ENCODE results near the gene RXFP4. TPM values are rescaled to one million over a fixed set of nuclear protein-coding genes. Genes with fewer than 3 reads are reported as not detected.
A peak's percentile ranks its signal among the peaks of the same experiment; 100 is the strongest.

Gene RXFP4
- total and polyA plus RNA-seq, 9 of the 15 experiments (the other 6 are each of a cell fraction or from before 2014, with no cell fraction given), result 0.64 TPM; not detected in 8

DNA sequence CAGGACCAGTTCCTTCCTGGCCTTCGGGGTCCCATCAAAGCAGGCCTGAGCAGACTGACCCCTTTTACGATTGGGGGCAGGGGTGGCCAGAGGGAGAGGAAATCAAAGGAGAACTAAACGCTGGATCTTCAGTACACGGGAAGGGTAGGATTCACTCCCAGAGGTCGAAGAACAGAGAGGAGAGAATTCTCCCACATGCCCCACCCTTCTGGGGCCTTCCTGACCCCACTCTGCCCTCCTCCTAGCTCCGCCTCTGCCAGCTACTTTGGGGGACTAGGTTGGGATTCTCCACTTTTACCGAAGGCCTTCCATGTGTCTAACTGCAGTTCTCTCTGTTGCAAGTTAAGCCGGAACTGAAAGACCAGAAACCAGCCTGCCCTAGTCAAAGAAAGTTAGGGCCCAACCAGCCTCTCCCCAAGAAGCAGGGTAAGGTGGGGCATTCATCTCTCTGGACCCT is 37.6 kb downstream of the RXFP4 start:
- Histone ChIP-seq H4K20me1 (replicated peaks; ENCODE audit: control insufficient read depth, insufficient read depth, low read length) (peaks cover 8% of the 10 kb centered on the region; the same call in 1 of the 2 replicates), H2AFZ (ENCODE audit: low read depth, low read length) (peak overlapping the region; percentile 73), H3K4me2 (ENCODE audit: insufficient read depth, low read length) (peak overlapping the region; percentile 97), H3K4me1 (replicated peaks in 1 of 2; ENCODE audit: control insufficient read depth in 2 of 2, insufficient read depth in 2 of 2, low read length in 2 of 2) (peaks cover 59 to 72% of the 10 kb centered on the region in 2 experiments), H3K4me3 (peak overlapping the region; percentile 82), H3K9me3 (replicated peaks; ENCODE audit: control insufficient read depth, insufficient read depth, low read depth, low read length) (no peaks in the 10 kb centered on the region), H3K27ac (ENCODE audit: extremely low read depth, low read depth, low read length) (peak overlapping the region; percentile 93), H3K9ac (ENCODE audit: insufficient read depth in 1 of 2, low read depth in 2 of 2, low read length in 2 of 2) (peak overlapping the region; percentile 89 to 97), H3K27me3 (ENCODE audit: control insufficient read depth in 2 of 2, insufficient read depth in 2 of 2, low read length in 2 of 2) (no peaks in the 10 kb centered on the region), H3K36me3 (ENCODE audit: control insufficient read depth, insufficient read depth, low read length) (peaks cover 17% of the 10 kb centered on the region; the same call in 2 of the 3 replicates), H3K9me1 (ENCODE audit: control insufficient read depth, insufficient read depth, low read length) (no peaks in the 10 kb centered on the region), H3K79me2 (ENCODE audit: control insufficient read depth, insufficient read depth, low read length) (peaks cover 83% of the 10 kb centered on the region)
- BruUV-seq (replicated peaks), result TSS peak; percentile 71
- intact Hi-C loops (cut with micrococcal nuclease), result no loop called here
- in situ Hi-C loops (cut with MboI), result no loop called here
- DNase-seq (ENCODE audit: extremely low read depth in 1 of 4, low spot score in 3 of 4) (peak; percentile 54 to 71 (median 60)), ATAC-seq (peak; percentile 11), FAIRE-seq (peak; percentile 75)
- CTCF ChIA-PET (ENCODE audit: low intra/inter-chr PET ratio), result no interaction called here
- POLR2A ChIA-PET, result interaction anchor here (0.6 to 8.5 kb wide), 8 partner anchors 10 to 245 kb away, joined by 3 to 50 read pairs (median 4); no protein-coding TSS in a partner anchor
- WGBS (ENCODE audit: insufficient coverage, low coverage, missing lambda C conversion rate), result 0% methylated on average over 6 of the region's 8 CpGs
- TF ChIP-seq MYC (IDR thresholded peaks at IDR 0.05; ENCODE audit: low read depth, low read length), result no peak
- peak; percentile 53; the same call in 1 of the 2 replicates for TF ChIP-seq MYC (CRISPR knock-in tag; IDR thresholded peaks at IDR 0.05; ENCODE audit: borderline replicate concordance, low read depth)
- TF ChIP-seq TBP (optimal IDR thresholded peaks at IDR 0.05; ENCODE audit: low read depth, low read length), result peak; percentile 32
- TF ChIP-seq DPF2 (IDR thresholded peaks at IDR 0.05), result peak; percentile 41
- TF ChIP-seq, protein P1, sequence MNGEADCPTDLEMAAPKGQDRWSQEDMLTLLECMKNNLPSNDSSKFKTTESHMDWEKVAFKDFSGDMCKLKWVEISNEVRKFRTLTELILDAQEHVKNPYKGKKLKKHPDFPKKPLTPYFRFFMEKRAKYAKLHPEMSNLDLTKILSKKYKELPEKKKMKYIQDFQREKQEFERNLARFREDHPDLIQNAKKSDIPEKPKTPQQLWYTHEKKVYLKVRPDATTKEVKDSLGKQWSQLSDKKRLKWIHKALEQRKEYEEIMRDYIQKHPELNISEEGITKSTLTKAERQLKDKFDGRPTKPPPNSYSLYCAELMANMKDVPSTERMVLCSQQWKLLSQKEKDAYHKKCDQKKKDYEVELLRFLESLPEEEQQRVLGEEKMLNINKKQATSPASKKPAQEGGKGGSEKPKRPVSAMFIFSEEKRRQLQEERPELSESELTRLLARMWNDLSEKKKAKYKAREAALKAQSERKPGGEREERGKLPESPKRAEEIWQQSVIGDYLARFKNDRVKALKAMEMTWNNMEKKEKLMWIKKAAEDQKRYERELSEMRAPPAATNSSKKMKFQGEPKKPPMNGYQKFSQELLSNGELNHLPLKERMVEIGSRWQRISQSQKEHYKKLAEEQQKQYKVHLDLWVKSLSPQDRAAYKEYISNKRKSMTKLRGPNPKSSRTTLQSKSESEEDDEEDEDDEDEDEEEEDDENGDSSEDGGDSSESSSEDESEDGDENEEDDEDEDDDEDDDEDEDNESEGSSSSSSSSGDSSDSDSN (IDR thresholded peaks at IDR 0.05; ENCODE audit: borderline replicate concordance in 1 of 2, low read depth in 2 of 2, low read length in 2 of 2), result 0 out of 4 replicates have a peak, but pooled peaks of 1 of the 2 experiments have one; percentile 25
- 0 out of 2 replicates have a peak, but pooled peaks have one; percentile 36 for TF ChIP-seq MTF1 (CRISPR knock-in tag; IDR thresholded peaks at IDR 0.05; ENCODE audit: borderline replicate concordance)
- 0 out of 2 replicates have a peak, but pooled peaks have one; percentile 2 for TF ChIP-seq ELF4 (CRISPR knock-in tag; IDR thresholded peaks at IDR 0.05)
- TF ChIP-seq, protein P2, sequence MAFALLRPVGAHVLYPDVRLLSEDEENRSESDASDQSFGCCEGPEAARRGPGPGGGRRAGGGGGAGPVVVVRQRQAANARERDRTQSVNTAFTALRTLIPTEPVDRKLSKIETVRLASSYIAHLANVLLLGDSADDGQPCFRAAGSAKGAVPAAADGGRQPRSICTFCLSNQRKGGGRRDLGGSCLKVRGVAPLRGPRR (CRISPR knock-in tag; IDR thresholded peaks at IDR 0.05), result 0 out of 2 replicates have a peak, but pooled peaks have one; percentile 40
- TF ChIP-seq, protein P3, sequence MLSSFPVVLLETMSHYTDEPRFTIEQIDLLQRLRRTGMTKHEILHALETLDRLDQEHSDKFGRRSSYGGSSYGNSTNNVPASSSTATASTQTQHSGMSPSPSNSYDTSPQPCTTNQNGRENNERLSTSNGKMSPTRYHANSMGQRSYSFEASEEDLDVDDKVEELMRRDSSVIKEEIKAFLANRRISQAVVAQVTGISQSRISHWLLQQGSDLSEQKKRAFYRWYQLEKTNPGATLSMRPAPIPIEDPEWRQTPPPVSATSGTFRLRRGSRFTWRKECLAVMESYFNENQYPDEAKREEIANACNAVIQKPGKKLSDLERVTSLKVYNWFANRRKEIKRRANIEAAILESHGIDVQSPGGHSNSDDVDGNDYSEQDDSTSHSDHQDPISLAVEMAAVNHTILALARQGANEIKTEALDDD (IDR thresholded peaks at IDR 0.05), result peak; percentile 47
- TF ChIP-seq, protein P4, sequence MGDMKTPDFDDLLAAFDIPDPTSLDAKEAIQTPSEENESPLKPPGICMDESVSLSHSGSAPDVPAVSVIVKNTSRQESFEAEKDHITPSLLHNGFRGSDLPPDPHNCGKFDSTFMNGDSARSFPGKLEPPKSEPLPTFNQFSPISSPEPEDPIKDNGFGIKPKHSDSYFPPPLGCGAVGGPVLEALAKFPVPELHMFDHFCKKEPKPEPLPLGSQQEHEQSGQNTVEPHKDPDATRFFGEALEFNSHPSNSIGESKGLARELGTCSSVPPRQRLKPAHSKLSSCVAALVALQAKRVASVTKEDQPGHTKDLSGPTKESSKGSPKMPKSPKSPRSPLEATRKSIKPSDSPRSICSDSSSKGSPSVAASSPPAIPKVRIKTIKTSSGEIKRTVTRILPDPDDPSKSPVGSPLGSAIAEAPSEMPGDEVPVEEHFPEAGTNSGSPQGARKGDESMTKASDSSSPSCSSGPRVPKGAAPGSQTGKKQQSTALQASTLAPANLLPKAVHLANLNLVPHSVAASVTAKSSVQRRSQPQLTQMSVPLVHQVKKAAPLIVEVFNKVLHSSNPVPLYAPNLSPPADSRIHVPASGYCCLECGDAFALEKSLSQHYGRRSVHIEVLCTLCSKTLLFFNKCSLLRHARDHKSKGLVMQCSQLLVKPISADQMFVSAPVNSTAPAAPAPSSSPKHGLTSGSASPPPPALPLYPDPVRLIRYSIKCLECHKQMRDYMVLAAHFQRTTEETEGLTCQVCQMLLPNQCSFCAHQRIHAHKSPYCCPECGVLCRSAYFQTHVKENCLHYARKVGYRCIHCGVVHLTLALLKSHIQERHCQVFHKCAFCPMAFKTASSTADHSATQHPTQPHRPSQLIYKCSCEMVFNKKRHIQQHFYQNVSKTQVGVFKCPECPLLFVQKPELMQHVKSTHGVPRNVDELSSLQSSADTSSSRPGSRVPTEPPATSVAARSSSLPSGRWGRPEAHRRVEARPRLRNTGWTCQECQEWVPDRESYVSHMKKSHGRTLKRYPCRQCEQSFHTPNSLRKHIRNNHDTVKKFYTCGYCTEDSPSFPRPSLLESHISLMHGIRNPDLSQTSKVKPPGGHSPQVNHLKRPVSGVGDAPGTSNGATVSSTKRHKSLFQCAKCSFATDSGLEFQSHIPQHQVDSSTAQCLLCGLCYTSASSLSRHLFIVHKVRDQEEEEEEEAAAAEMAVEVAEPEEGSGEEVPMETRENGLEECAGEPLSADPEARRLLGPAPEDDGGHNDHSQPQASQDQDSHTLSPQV (IDR thresholded peaks at IDR 0.05), result peak; percentile 9; the same call in 1 of the 2 replicates
- no peak; a peak in 1 of 4 replicates for TF ChIP-seq MAZ (CRISPR knock-in tag; conservative IDR thresholded peaks at IDR 0.05 in 1 of 2, IDR thresholded peaks at IDR 0.05 in 1 of 2)
- TF ChIP-seq KDM5B (IDR thresholded peaks at IDR 0.05; ENCODE audit: insufficient replicate concordance, low read depth, low read length), result peak; percentile 66
